ENCODE data around the gene PRICKLE2. TPM values are rescaled to one million over a fixed set of nuclear protein-coding genes. Genes with fewer than 3 reads are reported as not detected.
A peak's percentile ranks its signal among the peaks of the same experiment; 100 is the strongest.

Gene PRICKLE2
- total RNA-seq, 4 donors from 2014 or later: 26.2 to 87.3 (median 47.9) TPM

DNA sequence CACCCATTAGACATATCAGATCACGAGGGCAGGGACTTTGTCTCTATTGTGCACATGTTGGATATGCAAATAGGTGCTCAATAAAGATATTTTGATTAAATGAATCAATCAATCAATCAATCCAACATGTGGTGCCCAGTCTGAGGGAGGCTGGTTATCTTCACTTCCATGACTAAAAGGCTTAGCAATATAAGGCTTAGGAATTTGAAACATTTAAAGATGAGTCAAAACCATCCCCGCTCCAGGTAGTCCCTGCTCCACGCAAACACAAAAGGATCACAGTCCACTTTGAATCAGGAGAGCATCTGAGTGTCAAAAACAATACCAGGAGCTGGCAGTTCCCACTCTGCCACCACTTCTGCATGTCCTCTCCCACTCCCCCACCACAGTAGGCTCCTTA is 25.8 kb upstream of the PRICKLE2 start:
- Histone ChIP-seq H3K9me3 (no peaks in the 10 kb centered on the region), H3K27ac (no peak overlapping the region), H3K4me1 (no peaks in the 10 kb centered on the region), H3K27me3 (no peaks in the 10 kb centered on the region), H3K36me3 (no peaks in the 10 kb centered on the region), H3K4me3 (no peak overlapping the region)
- no peak for DNase-seq
- TF ChIP-seq POLR2A (IDR thresholded peaks at IDR 0.05): no peak
- TF ChIP-seq, protein P1, sequence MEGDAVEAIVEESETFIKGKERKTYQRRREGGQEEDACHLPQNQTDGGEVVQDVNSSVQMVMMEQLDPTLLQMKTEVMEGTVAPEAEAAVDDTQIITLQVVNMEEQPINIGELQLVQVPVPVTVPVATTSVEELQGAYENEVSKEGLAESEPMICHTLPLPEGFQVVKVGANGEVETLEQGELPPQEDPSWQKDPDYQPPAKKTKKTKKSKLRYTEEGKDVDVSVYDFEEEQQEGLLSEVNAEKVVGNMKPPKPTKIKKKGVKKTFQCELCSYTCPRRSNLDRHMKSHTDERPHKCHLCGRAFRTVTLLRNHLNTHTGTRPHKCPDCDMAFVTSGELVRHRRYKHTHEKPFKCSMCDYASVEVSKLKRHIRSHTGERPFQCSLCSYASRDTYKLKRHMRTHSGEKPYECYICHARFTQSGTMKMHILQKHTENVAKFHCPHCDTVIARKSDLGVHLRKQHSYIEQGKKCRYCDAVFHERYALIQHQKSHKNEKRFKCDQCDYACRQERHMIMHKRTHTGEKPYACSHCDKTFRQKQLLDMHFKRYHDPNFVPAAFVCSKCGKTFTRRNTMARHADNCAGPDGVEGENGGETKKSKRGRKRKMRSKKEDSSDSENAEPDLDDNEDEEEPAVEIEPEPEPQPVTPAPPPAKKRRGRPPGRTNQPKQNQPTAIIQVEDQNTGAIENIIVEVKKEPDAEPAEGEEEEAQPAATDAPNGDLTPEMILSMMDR (IDR thresholded peaks at IDR 0.05): no peak
- intact Hi-C loops (cut with DNase I; ENCODE audit: low total_unique reads): no loop called here

DNA sequence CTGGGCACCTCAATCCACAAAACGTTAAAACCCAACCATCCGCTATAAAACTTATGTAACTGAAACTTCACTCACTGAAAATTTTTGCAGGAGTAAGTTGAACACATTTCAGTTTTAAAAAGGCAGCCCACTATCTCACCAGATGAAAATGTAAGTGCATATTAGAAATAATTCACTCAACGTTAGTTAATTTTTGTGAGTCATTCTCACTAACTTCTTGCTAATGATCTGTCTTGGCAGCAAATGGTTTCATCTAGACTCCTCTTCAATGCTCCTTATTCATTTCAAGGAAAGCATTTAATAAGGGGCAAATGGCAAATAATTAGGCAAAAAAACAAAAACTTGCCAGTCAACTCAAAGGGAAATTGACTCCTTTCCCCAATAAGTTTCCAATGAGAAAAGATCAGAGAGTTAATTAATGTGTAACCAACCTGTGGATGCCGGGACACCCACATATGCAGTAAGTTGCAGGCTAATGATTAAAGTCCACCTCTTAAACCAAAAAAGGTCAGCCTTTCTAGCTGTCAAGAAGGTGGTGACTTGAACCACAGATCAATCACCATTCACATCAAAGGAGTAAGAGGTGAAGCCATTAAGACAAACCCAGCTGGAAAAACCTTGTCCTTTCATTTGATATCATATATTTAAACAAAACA is 22.9 kb upstream of the PRICKLE2 start:
- intact Hi-C loops (cut with DNase I; ENCODE audit: low total_unique reads): no loop called here
- H3K36me3 ChIP-seq: no peaks in the 10 kb centered on the region
- no peak overlapping the region for H3K4me3 ChIP-seq
- no peak for DNase-seq
- no peak for TF ChIP-seq POLR2A (IDR thresholded peaks at IDR 0.05)
- TF ChIP-seq, protein P1 (IDR thresholded peaks at IDR 0.05): no peak
- peaks cover 0 to 6% of the 10 kb centered on the region in 2 donors for H3K4me1 ChIP-seq
- H3K27ac ChIP-seq: no peak overlapping the region
- H3K27me3 ChIP-seq: no peaks in the 10 kb centered on the region
- H3K9me3 ChIP-seq: no peaks in the 10 kb centered on the region

DNA sequence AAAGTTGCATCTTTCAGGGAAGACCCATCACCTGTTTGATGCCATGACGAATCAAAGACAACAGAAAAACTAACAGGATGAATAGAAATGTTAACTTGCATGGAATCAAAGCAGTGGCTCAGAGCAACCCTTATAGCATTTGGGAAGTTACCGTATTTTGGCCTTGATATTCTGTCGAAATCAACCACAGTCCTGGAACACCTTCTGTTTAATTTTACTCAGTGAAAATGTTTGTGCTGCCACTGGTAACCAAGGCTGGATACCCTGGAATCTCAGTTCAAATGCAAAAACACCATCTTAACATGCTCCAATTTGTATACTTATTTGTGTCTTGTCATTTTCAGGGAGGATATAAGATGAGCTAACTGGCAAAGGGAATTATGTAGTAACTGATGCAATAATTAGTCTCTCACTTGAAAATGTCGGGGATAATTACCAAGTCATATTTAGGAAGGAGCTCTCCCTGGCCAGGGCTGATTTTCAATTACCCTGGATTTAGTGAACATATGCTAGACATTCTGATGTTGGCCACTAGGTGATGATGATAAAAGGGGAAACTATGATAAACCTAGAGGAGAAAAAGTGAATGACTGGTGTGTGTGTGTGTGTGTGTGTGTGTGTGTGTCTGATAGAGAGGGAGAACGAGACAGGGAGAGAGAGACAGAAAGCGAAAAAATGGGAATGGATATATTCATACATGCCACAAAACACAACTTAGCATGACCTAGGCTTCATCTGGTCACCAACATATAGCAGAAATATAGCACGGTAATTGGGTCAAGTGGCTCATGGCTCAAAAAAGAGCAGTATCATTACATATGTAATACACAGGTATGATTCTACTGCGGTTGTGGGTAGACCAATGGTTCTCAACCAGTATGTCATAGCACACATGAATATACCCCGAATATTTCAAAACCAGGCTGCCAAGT is 19.0 kb upstream of the PRICKLE2 start:
- Histone ChIP-seq H3K27ac (peak overlapping the region in 1 of 2 donors; percentile 3), H3K4me1 (peaks cover 0 to 6% of the 10 kb centered on the region in 2 donors), H3K9me3 (no peaks in the 10 kb centered on the region), H3K36me3 (no peaks in the 10 kb centered on the region), H3K4me3 (no peak overlapping the region), H3K27me3 (no peaks in the 10 kb centered on the region)
- intact Hi-C loops (cut with DNase I; ENCODE audit: low total_unique reads): no loop called here
- DNase-seq: no peak
- TF ChIP-seq, protein P1 (IDR thresholded peaks at IDR 0.05): no peak
- TF ChIP-seq POLR2A (IDR thresholded peaks at IDR 0.05): no peak

DNA sequence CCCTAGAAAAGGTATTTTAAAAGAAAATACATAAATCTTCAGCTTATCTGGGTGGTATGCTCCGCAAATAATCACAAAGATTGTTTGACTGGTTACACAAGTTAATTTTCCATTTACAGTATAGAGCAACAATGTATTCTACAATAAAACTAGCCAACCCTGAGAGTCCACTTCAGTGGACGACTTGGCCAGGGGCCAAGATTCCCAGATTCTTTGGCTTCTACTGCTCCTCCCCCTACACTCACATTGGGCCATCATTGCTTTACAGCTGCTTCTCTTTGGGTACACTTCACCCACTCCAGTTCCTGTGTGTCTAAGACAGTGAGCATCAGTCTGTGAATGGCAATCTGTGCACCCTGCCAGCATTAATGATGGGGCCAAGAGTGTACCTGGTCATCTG is 17.2 kb upstream of the PRICKLE2 start:
- no peak overlapping the region for H3K4me3 ChIP-seq
- H3K27me3 ChIP-seq: no peaks in the 10 kb centered on the region
- H3K36me3 ChIP-seq: no peaks in the 10 kb centered on the region
- TF ChIP-seq POLR2A (IDR thresholded peaks at IDR 0.05): no peak
- no peak for DNase-seq
- intact Hi-C loops (cut with DNase I; ENCODE audit: low total_unique reads): no loop called here
- H3K27ac ChIP-seq: peak overlapping the region in 1 of 2 donors; percentile 25
- peaks cover 4 to 6% of the 10 kb centered on the region in 2 donors for H3K4me1 ChIP-seq
- no peaks in the 10 kb centered on the region for H3K9me3 ChIP-seq

DNA sequence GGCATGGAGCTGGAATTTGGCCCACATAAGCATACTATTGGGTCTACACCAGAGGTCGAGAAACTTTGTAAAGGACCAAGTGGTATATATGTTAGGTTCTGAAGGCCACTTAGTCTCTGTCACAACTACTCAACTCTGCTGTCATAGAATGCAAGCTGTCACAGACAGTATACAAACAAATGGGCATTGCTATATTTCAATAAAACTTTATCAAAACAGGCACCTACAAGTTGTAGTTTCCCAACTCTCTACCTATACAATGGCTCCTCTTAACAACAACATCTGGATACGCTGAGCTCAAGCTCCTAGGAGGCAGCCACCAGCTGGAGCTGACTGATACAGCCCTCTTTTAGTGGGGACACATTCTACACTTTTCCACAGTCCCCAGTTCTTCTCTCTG is 15.7 kb upstream of the PRICKLE2 start:
- H3K27ac ChIP-seq: peak overlapping the region in 1 of 2 donors; percentile 2

More for the DNA sequence above, 15.7 kb upstream of the PRICKLE2 start:
- no peaks in the 10 kb centered on the region for H3K27me3 ChIP-seq
- H3K4me1 ChIP-seq: peaks cover 4 to 6% of the 10 kb centered on the region in 2 donors
- TF ChIP-seq POLR2A (IDR thresholded peaks at IDR 0.05): no peak
- TF ChIP-seq, protein P1 (IDR thresholded peaks at IDR 0.05): no peak
- H3K9me3 ChIP-seq: no peaks in the 10 kb centered on the region
- H3K36me3 ChIP-seq: no peaks in the 10 kb centered on the region
- H3K4me3 ChIP-seq: no peak overlapping the region
- DNase-seq: no peak
- intact Hi-C loops (cut with DNase I; ENCODE audit: low total_unique reads): no loop called here
